OCI-LY3 (cell line): ENCODE results near the gene MRPL20.

Experiments used
- H2AFZ ChIP-seq: fragments of 200-600, 300-600 bp; shearing (Covaris generic); 2 replicates; pipeline ENCODE4 v1.6.0; 2014; ENCODE audit warnings: antibody characterized with exemption, low read depth, low read length
- H3K27ac ChIP-seq: fragments of 200-600, 300-600 bp; sonication (generic); 2 replicates; pipeline ENCODE4 v1.5.1; 2014; ENCODE audit warnings: mild to moderate bottlenecking, low read length, moderate library complexity, mixed read lengths
- H3K27me3 ChIP-seq: fragments of 200-600, 300-600 bp; sonication (generic); 2 replicates; pipeline ENCODE4 v1.6.1; 2014; ENCODE audit warnings: low read depth, low read length, mixed read lengths
- H3K36me3 ChIP-seq: fragments of 200-600, 300-600 bp; sonication (generic); replicated peaks from 2 replicates; pipeline ENCODE3; 2014; ENCODE audit warnings: low read depth, low read length, mixed read lengths
- H3K4me1 ChIP-seq: fragments of 300-600, 200-600 bp; sonication (generic); 2 replicates; pipeline ENCODE4 v1.6.1; 2014; ENCODE audit warnings: low read length, mixed read lengths
- H3K4me2 ChIP-seq: fragments of 200-600, 300-600 bp; sonication (generic); 2 replicates; pipeline ENCODE4 v1.6.1; 2014; ENCODE audit warnings: low read length, mixed read lengths
- H3K4me3 ChIP-seq: fragments of 300-600, 200-600 bp; sonication (generic); 2 replicates; pipeline ENCODE4 v1.5.1; 2014; ENCODE audit warnings: antibody characterized with exemption, mild to moderate bottlenecking, low read length, moderate library complexity
- H3K79me2 ChIP-seq: fragments of 300-600, 200-600 bp; shearing (Covaris generic); 2 replicates; pipeline ENCODE4 v1.6.1; 2014; ENCODE audit warnings: mild to moderate bottlenecking, low read length, mixed read lengths
- H3K9ac ChIP-seq: fragments of 300-600, 200-600 bp; shearing (Covaris generic); 2 replicates; pipeline ENCODE4 v1.6.0; 2014; ENCODE audit warnings: mild to moderate bottlenecking, low read length, moderate library complexity
- H3K9me3 ChIP-seq: fragments of 200-600, 300-600 bp; shearing (Covaris generic); 2 replicates; pipeline ENCODE4 v1.6.1; 2014; ENCODE audit warnings: low read length, mixed read lengths; ENCODE audit not compliant: insufficient read depth
- H4K20me1 ChIP-seq: fragments of 200-600, 300-600 bp; sonication (generic); 2 replicates; pipeline ENCODE4 v1.6.1; 2016; ENCODE audit warnings: low read length, mixed read lengths; ENCODE audit not compliant: insufficient read depth
- CTCF ChIP-seq: fragments of 200-600, 300-600 bp; sonication (generic); IDR thresholded peaks from 2 replicates; pipeline ENCODE4 v1.5.1; 2014; ENCODE audit warnings: antibody characterized with exemption, low read length, low read depth
- EZH2phosphoT487 ChIP-seq: fragments of 200-600 bp; shearing (Covaris generic); IDR thresholded peaks from 2 replicates; pipeline ENCODE4 v1.6.1; 2018; ENCODE audit warnings: antibody characterized with exemption, mixed run types, low read depth

MRPL20 gene

GRCh38 chr1:1432951-1433803 lies 26.1 kb upstream of the MRPL20 start:
- Histone ChIP-seq H3K4me1 (peaks cover 9% of the 10 kb centered on the region), H3K4me3 (no peak overlapping the region), H3K27me3 (no peaks in the 10 kb centered on the region), H2AFZ (peak overlapping the region; percentile 52; the same call in 1 of the 2 replicates), H3K79me2 (no peaks in the 10 kb centered on the region), H3K9ac (no peak overlapping the region), H3K9me3 (no peaks in the 10 kb centered on the region), H3K4me2 (no peak overlapping the region), H3K27ac (no peak overlapping the region), H3K36me3 (no peaks in the 10 kb centered on the region), H4K20me1 (no peaks in the 10 kb centered on the region)
- TF ChIP-seq CTCF (no peak), EZH2phosphoT487 (no peak)

GRCh38 chr1:1432274-1432950 lies 25.3 kb upstream of the MRPL20 start:
- H3K9me3 ChIP-seq, result no peaks in the 10 kb centered on the region
- no peak overlapping the region for H3K4me2 ChIP-seq
- no peaks in the 10 kb centered on the region for H4K20me1 ChIP-seq
- no peak overlapping the region for H3K4me3 ChIP-seq
- H3K27ac ChIP-seq, result no peak overlapping the region
- no peak overlapping the region for H2AFZ ChIP-seq
- no peaks in the 10 kb centered on the region for H3K27me3 ChIP-seq
- no peaks in the 10 kb centered on the region for H3K79me2 ChIP-seq
- peaks cover 2% of the 10 kb centered on the region; the same call in 1 of the 2 replicates for H3K4me1 ChIP-seq
- no peaks in the 10 kb centered on the region for H3K36me3 ChIP-seq
- no peak overlapping the region for H3K9ac ChIP-seq
- TF ChIP-seq EZH2phosphoT487 (no peak), CTCF (no peak)

GRCh38 chr1:1431845-1432273 lies 24.8 kb upstream of the MRPL20 start:
- no peak overlapping the region for H3K27ac ChIP-seq
- H2AFZ ChIP-seq, result no peak overlapping the region
- no peaks in the 10 kb centered on the region for H3K9me3 ChIP-seq
- no peak overlapping the region for H3K4me3 ChIP-seq
- no peak overlapping the region for H3K4me2 ChIP-seq
- no peak overlapping the region for H3K9ac ChIP-seq
- no peaks in the 10 kb centered on the region for H3K36me3 ChIP-seq
- H3K4me1 ChIP-seq, result no peaks in the 10 kb centered on the region
- no peaks in the 10 kb centered on the region for H3K79me2 ChIP-seq
- no peaks in the 10 kb centered on the region for H4K20me1 ChIP-seq
- H3K27me3 ChIP-seq, result no peaks in the 10 kb centered on the region
- TF ChIP-seq CTCF, result no peak
- no peak for TF ChIP-seq EZH2phosphoT487

GRCh38 chr1:1430992-1431844 lies 24.1 kb upstream of the MRPL20 start:
- Histone ChIP-seq H3K4me2 (no peak overlapping the region), H3K4me1 (no peaks in the 10 kb centered on the region), H3K9me3 (no peaks in the 10 kb centered on the region), H3K79me2 (no peaks in the 10 kb centered on the region), H3K27ac (no peak overlapping the region), H3K36me3 (no peaks in the 10 kb centered on the region), H4K20me1 (no peaks in the 10 kb centered on the region), H3K4me3 (no peak overlapping the region), H3K27me3 (no peaks in the 10 kb centered on the region), H3K9ac (no peak overlapping the region), H2AFZ (no peak overlapping the region)
- TF ChIP-seq EZH2phosphoT487 (no peak), CTCF (no peak)
